GM18499 (cell line): ENCODE data around the gene C1QTNF9.
"Not testable (repeated sequence)": the region's sequence is repeated elsewhere in the genome, so short reads cannot be mapped to it uniquely, and the experiment has no call there.

Experiments used
- ATAC-seq: cut with Tn5 transposase; IDR thresholded peaks from one replicate; pipeline ENCODE4 v1.9.1; 2021; ENCODE audit warnings: moderate number of reproducible peaks; ENCODE audit not compliant: insufficient read depth, unreplicated experiment

C1QTNF9 gene

DNA sequence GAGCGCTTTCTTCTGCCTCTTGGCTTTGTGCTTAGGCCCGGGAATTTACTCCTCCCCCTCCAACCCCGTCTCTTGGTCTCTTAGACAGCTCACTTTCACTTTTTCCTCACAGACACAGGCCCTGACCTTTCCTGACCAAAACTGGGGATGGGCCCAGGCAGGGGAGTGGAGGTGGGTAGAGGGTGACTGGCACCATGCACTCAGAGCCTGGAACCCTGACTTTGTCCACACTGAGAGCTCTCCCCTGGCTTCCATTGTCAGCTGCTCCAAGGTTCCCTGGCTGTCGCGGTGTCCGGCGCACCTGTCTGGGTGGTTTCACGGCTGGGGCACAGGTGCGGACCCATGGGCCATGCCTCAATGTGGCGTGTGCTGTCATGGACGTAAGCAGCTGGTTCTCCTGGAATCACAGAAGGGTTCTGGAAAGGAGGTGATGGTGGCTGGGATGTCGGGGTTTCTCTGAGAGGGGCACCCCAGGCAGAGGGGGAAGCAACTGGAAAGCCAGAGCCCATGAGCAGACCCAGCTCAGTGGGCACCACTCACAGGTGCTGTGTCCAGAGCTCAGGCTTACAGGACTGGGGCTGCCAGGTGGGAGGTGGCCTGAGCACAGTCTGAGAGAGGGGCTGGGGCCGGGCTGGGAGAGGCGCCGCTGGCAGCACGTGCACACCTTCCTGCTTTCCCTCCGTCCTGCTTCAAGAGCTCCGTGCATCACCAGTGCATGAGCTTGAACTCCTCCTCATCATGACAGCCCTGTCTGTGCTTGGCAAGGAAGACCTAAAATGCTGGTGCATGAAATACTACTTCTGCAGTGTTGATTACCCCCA, 28.0 kb upstream of the C1QTNF9 start:
- no peak for ATAC-seq

DNA sequence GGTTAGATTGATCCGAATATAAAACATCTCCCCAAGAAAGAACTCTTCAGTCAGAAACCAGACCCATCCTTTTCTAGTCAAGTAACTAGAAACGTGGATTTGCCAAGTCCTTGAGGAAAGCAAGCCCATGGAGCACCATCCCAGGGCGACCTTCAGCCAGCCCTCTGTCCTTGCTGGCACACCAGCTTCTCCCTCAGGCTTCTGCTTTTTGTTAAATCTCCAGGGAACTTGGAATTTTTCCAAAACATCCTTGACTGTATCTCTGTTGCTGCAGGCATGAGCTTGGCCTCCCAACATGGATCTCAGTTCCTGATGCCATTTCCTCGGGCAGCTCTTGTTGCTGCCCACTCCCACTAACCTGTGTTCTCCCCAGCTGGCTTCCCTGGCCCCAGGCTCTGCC, 27.1 kb upstream of the C1QTNF9 start:
- ATAC-seq, result no peak

DNA sequence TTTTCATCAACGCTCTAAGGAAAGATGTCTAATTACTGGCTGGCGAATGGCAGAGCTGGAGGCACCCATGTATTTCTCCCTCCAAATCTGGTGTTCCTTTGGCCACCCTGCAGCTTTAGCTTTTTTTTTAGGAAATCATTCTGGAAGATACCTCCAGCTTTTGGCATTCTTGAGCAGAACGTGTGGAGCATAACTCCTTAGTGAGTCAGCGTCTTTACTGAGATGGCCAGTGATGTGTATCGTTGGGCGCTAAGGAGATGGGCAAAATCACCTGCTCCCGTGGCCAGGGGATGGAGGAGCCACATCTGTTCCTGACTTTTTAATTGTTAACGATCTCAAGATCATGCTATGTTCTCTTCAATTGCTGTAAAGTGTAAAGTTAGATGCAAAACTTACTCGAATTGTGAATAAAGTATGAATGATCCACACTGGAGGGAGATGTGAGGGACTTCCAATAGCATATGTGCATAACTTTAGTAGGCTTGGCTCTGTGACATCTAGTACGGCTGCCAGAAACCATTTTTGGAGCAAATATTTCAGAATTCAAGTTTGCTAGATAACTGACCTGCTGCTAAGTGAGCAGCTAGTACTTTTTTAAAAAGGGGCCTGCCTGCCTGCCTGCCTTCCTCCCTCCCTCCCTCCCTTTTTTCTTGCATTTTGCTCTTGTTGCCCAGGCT, 24.4 kb upstream of the C1QTNF9 start:
- ATAC-seq, result no peak

DNA sequence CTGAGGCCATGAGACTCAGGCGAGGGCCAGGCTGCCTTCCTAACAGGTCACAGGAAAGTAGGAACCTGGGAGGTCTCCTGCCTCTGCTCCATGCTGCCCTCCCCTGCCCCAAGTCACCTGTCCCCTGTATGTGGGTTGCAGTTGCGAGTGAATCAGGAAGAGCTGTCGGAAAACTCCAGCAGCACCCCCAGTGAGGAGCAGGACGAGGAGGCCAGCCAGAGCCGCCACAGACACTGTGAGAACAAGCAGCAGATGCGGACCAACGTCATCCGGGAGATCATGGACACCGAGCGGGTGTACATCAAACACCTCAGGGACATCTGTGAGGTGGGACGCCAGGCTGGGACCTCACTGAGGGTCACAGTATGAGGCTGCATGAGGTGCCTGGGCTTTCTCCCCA, 22.8 kb upstream of the C1QTNF9 start:
- no peak for ATAC-seq

DNA sequence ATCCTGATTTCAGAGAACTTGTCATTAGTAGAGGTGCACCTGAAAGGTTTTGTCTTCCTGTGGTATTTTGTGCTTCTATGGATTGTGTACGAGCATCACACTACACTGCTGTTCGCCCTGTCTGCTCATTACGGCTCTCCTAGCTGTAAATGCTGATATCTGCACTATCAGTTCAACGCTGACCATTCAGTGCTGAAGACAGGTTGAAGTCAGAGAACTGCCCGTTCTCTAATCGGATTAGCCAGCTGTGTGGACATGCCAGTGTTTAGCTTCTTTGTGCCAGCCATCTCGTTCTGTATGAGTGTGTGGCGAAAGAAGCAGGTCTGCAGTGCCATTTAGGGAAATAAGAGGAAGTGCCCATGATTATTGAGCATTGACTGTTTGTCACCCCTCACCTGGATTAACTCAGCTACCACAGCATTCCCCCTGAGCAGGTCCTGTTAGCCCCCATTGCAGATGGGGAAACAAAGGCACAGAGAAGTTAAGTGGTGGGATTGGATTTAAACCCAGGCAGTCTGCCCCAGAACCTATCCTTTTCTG, 21.6 kb upstream of the C1QTNF9 start:
- ATAC-seq, result no peak

GRCh38 chr13:24288870-24289269, 20.5 kb upstream of the C1QTNF9 start:
- ATAC-seq, result no peak

DNA sequence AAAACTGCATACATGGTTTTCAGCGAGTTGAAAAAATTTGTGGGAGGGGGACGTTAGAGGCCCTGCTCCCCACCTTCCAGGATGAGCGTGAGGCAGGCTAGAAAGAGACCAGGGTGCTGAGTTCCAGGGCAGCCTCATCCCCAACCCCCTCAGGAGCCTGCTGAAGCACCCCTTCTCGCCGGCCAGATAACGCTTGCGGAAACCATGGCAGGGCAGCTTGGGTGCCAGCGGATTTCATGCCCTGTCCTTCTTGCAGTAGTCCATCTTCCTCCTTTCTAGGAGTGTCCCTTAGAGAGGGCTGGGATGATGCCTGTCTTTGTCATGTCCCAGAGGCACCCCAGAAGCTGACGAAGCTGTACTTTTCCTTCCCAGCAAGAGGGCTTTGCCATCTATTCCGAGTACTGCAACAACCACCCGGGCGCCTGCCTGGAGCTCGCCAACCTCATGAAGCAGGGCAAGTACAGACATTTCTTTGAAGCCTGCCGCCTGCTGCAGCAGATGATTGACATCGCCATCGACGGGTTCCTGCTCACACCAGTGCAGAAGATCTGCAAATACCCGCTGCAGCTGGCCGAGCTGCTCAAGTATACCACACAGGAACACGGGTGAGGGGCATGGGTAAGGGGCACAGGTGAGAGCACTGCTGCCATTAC, 19.0 kb upstream of the C1QTNF9 start:
- ATAC-seq, result no peak

GRCh38 chr13:24292481-24292880, 16.9 kb upstream of the C1QTNF9 start:
- no peak for ATAC-seq

DNA sequence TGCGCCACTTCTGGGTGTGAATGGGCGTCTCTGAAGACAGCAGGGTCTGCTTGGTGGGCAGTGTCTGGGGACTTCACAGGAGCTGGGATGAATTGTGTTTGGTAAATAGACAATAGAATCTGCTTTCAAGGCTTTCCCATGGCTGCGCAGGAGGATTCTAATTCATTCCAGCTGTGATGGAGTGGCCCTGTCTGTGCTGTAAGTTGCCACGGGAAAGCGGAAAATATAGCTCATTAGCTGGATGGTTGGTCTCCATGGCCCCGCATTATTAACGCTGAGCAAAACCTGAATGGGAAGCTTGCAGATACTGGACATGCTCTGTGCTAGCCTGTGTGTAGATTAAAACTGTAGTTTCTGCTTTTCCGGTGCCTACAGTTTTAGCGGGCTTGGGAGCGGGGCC, 15.6 kb upstream of the C1QTNF9 start:
- ATAC-seq, result no peak

GRCh38 chr13:24299488-24300114, 9.8 kb upstream of the C1QTNF9 start:
- no peak for ATAC-seq

DNA sequence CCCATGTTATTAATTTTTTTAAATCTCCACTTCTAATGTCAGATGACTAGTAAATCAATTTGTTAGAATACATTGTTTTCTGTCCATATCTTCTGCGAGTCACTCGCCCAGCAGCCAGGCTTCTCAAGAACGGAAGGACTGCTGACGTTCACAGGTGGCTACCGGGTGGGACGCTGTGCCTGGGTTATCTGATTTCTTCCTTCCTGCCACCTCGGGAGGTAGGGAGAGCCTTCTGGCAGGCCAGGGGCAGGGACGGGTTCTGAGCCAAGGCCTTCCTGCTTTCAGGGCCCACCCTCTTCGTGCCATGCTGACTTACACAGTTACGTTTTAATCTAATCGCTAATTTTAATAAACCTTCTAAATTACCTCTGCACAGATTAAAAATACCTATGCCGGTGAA, 7.9 kb upstream of the C1QTNF9 start:
- ATAC-seq, result no peak

GRCh38 chr13:24301911-24302310, 7.5 kb upstream of the C1QTNF9 start:
- ATAC-seq, result no peak

DNA sequence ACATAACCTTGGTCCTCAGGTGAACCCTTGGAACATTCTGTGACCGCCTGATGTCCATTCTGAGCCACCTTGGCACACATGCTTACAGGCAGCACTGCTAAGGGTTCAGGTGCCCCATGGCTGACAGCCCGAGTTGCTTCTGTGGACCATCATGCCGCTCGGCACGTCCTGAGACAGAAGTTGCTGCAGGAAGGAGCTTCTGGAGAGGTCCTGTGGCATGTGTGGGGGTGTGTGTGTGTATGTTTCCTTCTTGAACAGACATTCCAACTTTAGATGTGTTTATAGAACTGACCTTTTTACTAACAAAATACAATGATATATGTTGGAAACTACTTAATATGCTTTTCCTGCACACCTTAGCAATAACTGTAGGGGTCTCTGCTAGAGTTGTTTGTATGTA, 4.8 kb upstream of the C1QTNF9 start:
- ATAC-seq, result no peak

DNA sequence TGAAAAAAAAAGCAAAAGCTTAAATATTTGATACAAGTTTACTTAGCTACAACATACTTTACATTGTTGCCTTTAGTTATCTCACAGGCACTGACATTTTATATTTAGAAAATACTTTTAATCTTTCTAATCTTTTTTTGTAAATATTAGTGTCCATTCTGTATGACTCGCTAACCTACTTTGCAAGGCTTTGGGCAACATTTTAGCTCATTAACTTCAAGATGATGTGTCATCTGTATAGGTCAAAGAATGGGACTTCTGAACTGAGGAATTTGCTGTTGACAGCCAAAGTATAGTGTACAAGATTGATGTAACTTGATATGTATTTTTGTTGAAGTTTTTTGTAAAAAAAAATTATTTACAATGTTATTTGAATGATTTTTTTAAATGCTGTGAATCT, 2.7 kb upstream of the C1QTNF9 start:
- no peak for ATAC-seq

DNA sequence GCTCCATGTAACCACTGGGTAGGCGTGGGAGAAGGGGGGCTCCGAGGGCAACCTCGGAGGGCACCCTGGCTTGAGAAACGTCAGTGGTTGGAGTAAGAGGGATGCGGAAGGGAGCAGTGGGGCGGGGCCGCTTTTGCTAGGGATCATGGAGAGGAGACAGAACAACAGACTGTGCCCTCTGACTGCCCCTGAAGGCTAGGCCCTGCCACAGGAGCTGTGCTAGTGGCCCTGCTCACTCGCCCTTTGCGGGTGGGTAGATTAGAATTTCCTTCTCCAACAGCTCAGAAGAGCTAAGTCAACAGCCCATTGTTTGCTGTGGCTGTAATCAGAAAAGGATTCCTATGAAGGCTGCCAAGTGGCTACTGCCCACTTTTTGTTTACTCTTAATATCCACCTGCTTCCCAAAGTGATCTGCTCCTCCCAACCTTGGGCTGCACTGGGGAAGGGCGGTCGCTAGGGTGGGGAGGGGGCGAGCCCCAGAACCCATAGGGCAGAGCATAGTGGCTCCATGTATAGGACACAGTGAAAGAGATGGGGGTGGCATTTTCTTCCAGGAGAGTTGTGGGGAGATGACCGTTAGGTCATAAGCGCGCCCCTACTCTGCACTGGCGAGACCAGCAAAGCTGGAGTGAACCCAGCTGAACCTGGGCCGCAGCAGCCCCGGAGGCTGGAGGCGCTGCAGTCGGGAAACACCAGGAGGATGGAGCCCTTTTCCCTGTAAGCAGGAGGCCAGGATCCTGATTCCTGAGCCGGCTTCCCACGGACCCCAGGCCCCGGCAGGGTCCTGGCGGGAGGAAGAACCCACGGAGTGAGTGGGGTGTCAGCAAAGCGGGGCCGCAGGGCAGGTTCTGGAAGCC, 1.9 kb upstream of the C1QTNF9 start:
- no peak for ATAC-seq

GRCh38 chr13:24308068-24308445, 1.3 kb upstream of the C1QTNF9 start:
- ATAC-seq, result no peak

DNA sequence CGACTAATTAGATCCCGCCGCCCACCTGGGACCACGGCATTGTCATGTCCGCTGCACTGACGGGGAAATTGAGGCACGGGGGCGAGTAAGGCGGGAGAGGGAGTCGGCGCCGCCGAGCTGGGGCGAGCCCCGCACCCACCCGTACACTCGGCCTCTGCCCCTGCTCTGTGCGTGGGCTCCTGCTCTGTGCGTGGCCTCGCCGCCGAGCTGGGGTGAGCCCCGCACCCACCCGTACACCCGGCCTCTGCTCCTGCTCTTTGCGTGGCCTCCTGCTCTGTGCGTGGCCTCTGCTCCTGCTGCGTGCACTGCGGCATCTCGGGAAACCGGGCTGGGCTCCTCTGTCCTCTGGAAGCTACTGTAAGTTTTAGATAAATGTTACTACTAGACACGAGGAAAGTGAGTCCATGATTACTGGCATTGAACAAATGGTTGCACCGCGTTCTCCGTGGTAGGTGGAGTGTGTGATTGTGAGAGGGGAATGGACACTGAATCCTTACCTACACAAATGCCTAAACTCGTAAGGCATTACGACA, 826 bp upstream of the C1QTNF9 start:
- ATAC-seq, result no peak

- no peak for ATAC-seq
These were observed 4.1 kb downstream of the C1QTNF9 start for GRCh38 chr13:24313439-24313838.

DNA sequence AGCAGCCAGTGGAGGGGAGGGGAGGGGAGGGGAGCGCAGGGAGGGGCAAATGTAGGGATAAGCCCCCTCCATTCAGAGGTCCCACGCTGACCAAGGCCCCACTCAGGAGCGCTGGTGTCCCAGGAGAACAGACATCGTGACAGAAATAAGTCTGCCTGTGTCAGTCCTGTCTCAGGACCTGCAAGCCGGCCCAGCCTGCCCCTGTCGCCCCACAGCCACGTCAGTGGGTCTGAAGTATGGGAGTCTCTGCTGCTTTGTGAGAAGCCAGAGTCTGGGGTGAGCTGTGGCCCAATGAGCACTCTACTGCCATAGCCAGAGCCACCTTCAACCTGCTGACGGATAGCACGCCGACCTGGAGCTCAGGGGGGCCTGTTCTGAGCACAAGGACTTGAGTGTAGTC, 8.5 kb downstream of the C1QTNF9 start:
- ATAC-seq, result not testable (repeated sequence)

- not testable (repeated sequence) for ATAC-seq
These were observed 9.5 kb downstream of the C1QTNF9 start for GRCh38 chr13:24318878-24319277.
